Breast epithelium (tissue), 3 donors: ENCODE results near the gene SLC11A1.

Experiments
- CTCF ChIP-seq, 3 donors: fragments of 450-650 bp; IDR thresholded peaks; one replicate each; pipeline ENCODE4 v1.5.1; 2016 to 2017; ENCODE audit warnings: antibody characterized with exemption in 3 of 3, mild to moderate bottlenecking in 3 of 3, moderate library complexity in 3 of 3
- POLR2AphosphoS5 ChIP-seq, 3 donors: sonication (generic); formaldehyde crosslinking; IDR thresholded peaks; one replicate each; pipeline ENCODE4 v1.6.1; 2017; ENCODE audit warnings: antibody characterized with exemption in 3 of 3

GRCh38 chr2:218405086-218405745 lies 23.1 kb downstream of the SLC11A1 start:
- TF ChIP-seq CTCF (IDR thresholded peaks at IDR 0.05): no peak
- no peak for TF ChIP-seq POLR2AphosphoS5 (IDR thresholded peaks at IDR 0.05)
